ENCODE measurements around the gene DCAF15. TPM values are rescaled to one million over a fixed set of nuclear protein-coding genes. Genes with fewer than 3 reads are reported as not detected.

Gene DCAF15
- total and polyA plus RNA-seq, 2 experiments from 2014 or later, result 39.5 to 81.3 TPM

- no peak overlapping the region for H2AFZ ChIP-seq
- peaks cover 5% of the 10 kb centered on the region for H3K27me3 Mint-ChIP-seq (ENCODE audit: insufficient read depth, low read depth, poor library complexity)
- H3K9me2 ChIP-seq (ENCODE audit: insufficient read depth), result no peaks in the 10 kb centered on the region
- DNase-seq (ENCODE audit: low spot score), result no peak
- H3F3A ChIP-seq (replicated peaks; ENCODE audit: low read depth), result no peaks in the 10 kb centered on the region
- H3K27ac Mint-ChIP-seq, result no peak overlapping the region
- ATAC-seq, result no peak
- no peaks in the 10 kb centered on the region for H3K79me2 ChIP-seq (replicated peaks; ENCODE audit: insufficient read depth)
- peaks cover 9% of the 10 kb centered on the region; the same call in 2 of the 3 replicates for H3K9me3 Mint-ChIP-seq
- H3K4me1 Mint-ChIP-seq, result no peaks in the 10 kb centered on the region
- no peak overlapping the region for H3K4me2 ChIP-seq
- peaks cover 4% of the 10 kb centered on the region for H4K20me1 ChIP-seq (replicated peaks; ENCODE audit: insufficient read depth)
- no peak overlapping the region for H3K4me3 ChIP-seq
- H3K27me3 ChIP-seq (ENCODE audit: insufficient read depth), result no peaks in the 10 kb centered on the region
- H3K4me3 Mint-ChIP-seq, result no peak overlapping the region
- peaks cover 12% of the 10 kb centered on the region; the same call in 1 of the 2 replicates for H3K36me3 ChIP-seq (ENCODE audit: insufficient read depth)
- no peaks in the 10 kb centered on the region for H3K4me1 ChIP-seq (ENCODE audit: insufficient read depth)
- TF ChIP-seq JUNB (IDR thresholded peaks at IDR 0.05; ENCODE audit: unreplicated experiment) (no peak), REST (IDR thresholded peaks at IDR 0.05; ENCODE audit: unreplicated experiment) (no peak), POLR2AphosphoS5 (IDR thresholded peaks at IDR 0.05; ENCODE audit: low read depth) (no peak), EZH2phosphoT487 (IDR thresholded peaks at IDR 0.05; ENCODE audit: unreplicated experiment) (no peak), ETS1 (IDR thresholded peaks at IDR 0.05) (no peak), ZNF331 (CRISPR knock-in tag; IDR thresholded peaks at IDR 0.05; ENCODE audit: low read depth) (no peak), EZH2 (IDR thresholded peaks at IDR 0.05; ENCODE audit: low read depth, unreplicated experiment) (no peak), STAT1 (IDR thresholded peaks at IDR 0.05; ENCODE audit: unreplicated experiment) (no peak), NANOG (IDR thresholded peaks at IDR 0.05; ENCODE audit: borderline replicate concordance) (no peak), CREB1 (CRISPR knock-in tag; IDR thresholded peaks at IDR 0.05; ENCODE audit: low read depth) (no peak), ZNF114 (CRISPR knock-in tag; IDR thresholded peaks at IDR 0.05) (no peak), ZNF462 (CRISPR knock-in tag; IDR thresholded peaks at IDR 0.05) (no peak)
- H3K36me3 Mint-ChIP-seq (ENCODE audit: low read depth), result peaks cover 71% of the 10 kb centered on the region
- no peak overlapping the region for H3K27ac ChIP-seq (ENCODE audit: low read depth)
Observed at GRCh38 chr19:13923194-13923987, 28.9 kb upstream of the DCAF15 start.

All from GM23338 (cell line).